ENCODE measurements around the gene UBE2Z. TPM values are rescaled to one million over a fixed set of nuclear protein-coding genes. Genes with fewer than 3 reads are reported as not detected.
A peak's percentile ranks its signal among the peaks of the same experiment; 100 is the strongest.

UBE2Z gene
- total and polyA plus RNA-seq, 10 donors: 33.6 to 94.9 (median 80.8) TPM

- no peak for DNase-seq
- Histone ChIP-seq H3K27me3 (replicated peaks in 1 of 7) (peaks cover 3 to 82% (median 16%) of the 10 kb centered on the region in 7 donors), H3K36me3 (no peaks in the 10 kb centered on the region), H3K27ac (no peak overlapping the region), H3K4me3 (no peak overlapping the region), H3K9me3 (no peaks in the 10 kb centered on the region), H3K4me1 (no peaks in the 10 kb centered on the region)
- intact Hi-C loops (cut with DNase I; ENCODE audit: low total_unique reads): no loop called here
- 40 to 52% (median 44%) methylated on average over 7 to 11 of the region's 11 CpGs for WGBS, 5 donors
- TF ChIP-seq POLR2AphosphoS5 (IDR thresholded peaks at IDR 0.05) (no peak), POLR2A (IDR thresholded peaks at IDR 0.05) (no peak), CTCF (IDR thresholded peaks at IDR 0.05 in 8 of 11, conservative IDR thresholded peaks at IDR 0.05 in 3 of 11) (no peak)
Observed at GRCh38 chr17:48960834-48961515, 52.8 kb downstream of the UBE2Z start.

DNA sequence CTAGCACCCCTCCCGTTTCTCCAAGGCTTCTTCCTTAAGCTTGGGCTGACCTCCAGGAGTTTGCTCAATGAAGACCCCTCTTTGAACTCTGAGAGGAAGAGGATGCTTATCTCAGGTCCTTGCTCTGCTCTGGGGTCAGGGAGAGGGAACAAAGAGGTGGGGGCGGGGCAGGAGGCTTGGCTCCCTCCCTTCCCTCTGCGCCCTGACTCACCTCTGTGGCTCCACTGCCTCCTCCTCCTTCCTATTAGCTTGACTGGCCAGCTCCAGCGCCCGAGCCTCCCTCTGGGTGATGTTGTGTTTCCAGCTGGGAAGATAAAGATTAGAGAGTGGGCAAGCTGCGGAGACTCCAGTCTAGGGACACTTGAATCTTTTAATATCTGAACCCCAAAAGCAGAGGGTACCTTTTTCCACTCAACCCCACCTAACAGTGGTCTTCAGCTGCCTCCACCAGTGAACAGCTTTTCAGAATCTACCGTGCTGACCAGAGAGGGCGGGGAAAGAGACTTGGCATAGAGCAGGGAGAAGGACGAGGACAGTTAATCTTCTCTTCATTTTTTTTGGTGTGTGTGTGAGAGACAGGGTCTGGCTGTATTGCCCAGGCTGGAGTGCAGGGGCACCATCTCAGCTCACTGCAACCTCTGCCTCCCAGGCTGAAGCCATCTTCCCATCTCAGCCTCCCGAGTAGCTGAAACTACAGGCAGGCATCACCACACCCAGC lies 53.5 kb downstream of the UBE2Z start:
- no peaks in the 10 kb centered on the region for H3K36me3 ChIP-seq
- no peaks in the 10 kb centered on the region for H3K4me1 ChIP-seq
- H3K27me3 ChIP-seq (replicated peaks in 1 of 7): peaks cover 3 to 82% (median 16%) of the 10 kb centered on the region in 7 donors
- DNase-seq: no peak
- H3K9me3 ChIP-seq: no peaks in the 10 kb centered on the region
- intact Hi-C loops (cut with DNase I; ENCODE audit: low total_unique reads): no loop called here
- 33 to 41% (median 38%) methylated on average over 9 to 10 of the region's 10 CpGs for WGBS, 5 donors
- TF ChIP-seq POLR2AphosphoS5 (IDR thresholded peaks at IDR 0.05) (no peak), POLR2A (IDR thresholded peaks at IDR 0.05) (no peak), CTCF (IDR thresholded peaks at IDR 0.05 in 8 of 11, conservative IDR thresholded peaks at IDR 0.05 in 3 of 11) (no peak)
- H3K27ac ChIP-seq: no peak overlapping the region
- no peak overlapping the region for H3K4me3 ChIP-seq

DNA sequence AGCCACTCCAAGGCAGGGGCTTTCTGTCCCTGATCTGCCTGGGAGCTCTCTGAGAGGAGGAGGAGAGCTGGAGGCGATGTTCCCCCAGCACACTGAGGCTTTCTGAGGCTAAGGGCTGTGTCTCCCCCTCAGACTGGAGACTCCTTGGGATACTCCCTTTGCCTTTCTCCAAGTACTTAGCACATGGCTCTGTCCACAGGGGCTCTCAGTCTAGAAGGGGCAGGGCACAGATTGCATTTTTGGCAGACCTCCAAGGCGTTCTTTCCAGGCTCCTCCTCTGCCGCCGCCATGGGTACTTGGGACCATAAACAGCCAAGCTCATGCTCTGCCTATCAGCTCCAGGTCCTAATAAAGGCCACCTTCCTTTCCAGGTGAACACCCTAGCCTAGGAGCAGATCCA lies 62.0 kb downstream of the UBE2Z start:
- Histone ChIP-seq H3K9me3 (no peaks in the 10 kb centered on the region), H3K27ac (no peak overlapping the region), H3K4me1 (no peaks in the 10 kb centered on the region), H3K4me3 (no peak overlapping the region), H3K27me3 (replicated peaks in 1 of 7) (peaks cover 0 to 98% (median 0%) of the 10 kb centered on the region in 7 donors), H3K36me3 (no peaks in the 10 kb centered on the region)
- no peak for TF ChIP-seq POLR2AphosphoS5 (IDR thresholded peaks at IDR 0.05)
- no peak for TF ChIP-seq POLR2A (IDR thresholded peaks at IDR 0.05)
- TF ChIP-seq CTCF (IDR thresholded peaks at IDR 0.05 in 8 of 11, conservative IDR thresholded peaks at IDR 0.05 in 3 of 11): no peak
- 36 to 69% (median 45%) methylated on average over 4 of the region's 4 CpGs for WGBS, 5 donors
- DNase-seq: peak; percentile 28
- intact Hi-C loops (cut with DNase I; ENCODE audit: low total_unique reads): no loop called here

Data from spleen (tissue), 11 donors.